ENCODE data around the gene WDFY4.
A peak's percentile ranks its signal among the peaks of the same experiment; 100 is the strongest.

The WDFY4 gene

GRCh38 chr10:48797830-48798229, 113.2 kb downstream of the WDFY4 start:
- DNase-seq, result no peak

GRCh38 chr10:48798481-48799254, 114.0 kb downstream of the WDFY4 start:
- DNase-seq, result no peak

GRCh38 chr10:48799341-48800006, 114.8 kb downstream of the WDFY4 start:
- no peak for DNase-seq

GRCh38 chr10:48800007-48800675, 115.5 kb downstream of the WDFY4 start:
- DNase-seq, result no peak

- DNase-seq, result no peak
Measured at GRCh38 chr10:48801001-48801421, 116.3 kb downstream of the WDFY4 start.

- no peak for DNase-seq
Measured at GRCh38 chr10:48802611-48803071, 118.0 kb downstream of the WDFY4 start.

- no peak for DNase-seq
Measured at GRCh38 chr10:48803801-48804584, 119.3 kb downstream of the WDFY4 start.

- DNase-seq, result peak in 1 of 2 experiments; percentile 23
Measured at GRCh38 chr10:48804740-48805182, 120.1 kb downstream of the WDFY4 start.

GRCh38 chr10:48805411-48805810, 120.7 kb downstream of the WDFY4 start:
- DNase-seq, result no peak

- DNase-seq, result no peak
Measured at GRCh38 chr10:48805848-48806247, 121.2 kb downstream of the WDFY4 start.

- no peak for DNase-seq
Measured at GRCh38 chr10:48806342-48806741, 121.7 kb downstream of the WDFY4 start.

GRCh38 chr10:48807791-48808470, 123.3 kb downstream of the WDFY4 start:
- no peak for DNase-seq

- no peak for DNase-seq
Measured at GRCh38 chr10:48809261-48809660, 124.6 kb downstream of the WDFY4 start.

GRCh38 chr10:48811461-48811860, 126.8 kb downstream of the WDFY4 start:
- DNase-seq, result no peak

GRCh38 chr10:48811917-48812316, 127.2 kb downstream of the WDFY4 start:
- DNase-seq, result no peak

- DNase-seq, result no peak
Measured at GRCh38 chr10:48813291-48813690, 128.6 kb downstream of the WDFY4 start.

- DNase-seq, result no peak
Measured at GRCh38 chr10:48813825-48814224, 129.2 kb downstream of the WDFY4 start.

- DNase-seq, result no peak
Measured at GRCh38 chr10:48814933-48815332, 130.3 kb downstream of the WDFY4 start.

- DNase-seq, result no peak
Measured at GRCh38 chr10:48817141-48817540, 132.5 kb downstream of the WDFY4 start.

GRCh38 chr10:48818081-48818480, 133.4 kb downstream of the WDFY4 start:
- no peak for DNase-seq

- no peak for DNase-seq
Measured at GRCh38 chr10:48818861-48819520, 134.3 kb downstream of the WDFY4 start.

GRCh38 chr10:48819783-48820182, 135.1 kb downstream of the WDFY4 start:
- no peak for DNase-seq

All from NCI-H2081 (cell line).